Medulla oblongata (tissue), 1 donor: ENCODE measurements around the gene KLHDC9.
"Not testable (repeated sequence)": the region's sequence is repeated elsewhere in the genome, so short reads cannot be mapped to it uniquely, and the experiment has no call there.

ENCODE experiments used
- DNase-seq: peaks from one replicate; pipeline ENCODE4 v3.0.0-alpha.2; 2015; ENCODE audit errors: extremely low spot score

Gene KLHDC9

GRCh38 chr1:161096015-161096414 lies 2.1 kb upstream of the KLHDC9 start:
- no peak for DNase-seq

DNA sequence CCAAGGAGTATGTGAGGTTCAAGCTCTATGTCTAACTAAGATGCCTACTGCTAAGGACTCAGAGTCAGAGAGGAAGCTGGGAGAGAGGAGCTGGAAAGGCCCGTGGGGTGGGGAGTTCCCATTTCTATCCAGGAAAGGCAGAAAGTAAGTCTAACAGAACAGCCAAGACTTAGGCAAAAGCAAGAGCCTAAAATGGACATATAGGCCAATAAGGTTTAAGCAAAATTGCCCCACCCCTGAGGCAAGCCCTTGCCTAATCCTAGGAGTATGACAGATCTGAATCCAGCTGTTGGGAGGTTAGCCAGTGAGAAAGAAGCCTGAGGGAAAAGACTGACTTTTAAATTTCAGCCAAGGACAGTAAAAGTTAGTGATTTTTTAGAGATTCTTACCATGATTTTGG lies 1.6 kb upstream of the KLHDC9 start:
- DNase-seq: no peak

GRCh38 chr1:161099090-161099802 lies 1.1 kb downstream of the KLHDC9 start:
- no peak for DNase-seq

DNA sequence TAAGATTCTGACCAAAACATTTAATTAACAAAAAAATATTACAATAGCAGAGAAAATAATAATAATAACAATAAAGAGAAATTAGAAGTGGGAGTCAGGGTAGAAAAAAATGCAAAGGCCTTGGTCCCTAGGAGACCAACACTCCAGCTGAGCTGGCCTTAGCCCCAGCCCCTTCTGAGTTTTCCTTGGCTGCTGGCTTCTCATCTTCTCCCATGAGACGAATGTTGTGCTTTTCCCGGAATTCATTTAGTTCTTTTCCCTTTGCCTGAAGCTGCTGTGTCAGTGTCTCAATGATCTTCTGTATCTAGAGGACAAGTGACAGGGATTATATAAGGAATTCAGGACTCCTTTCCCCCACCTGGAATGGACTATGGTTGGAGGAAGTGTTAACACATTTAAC lies 2.4 kb downstream of the KLHDC9 start:
- no peak for DNase-seq

GRCh38 chr1:161106431-161106830 lies 8.3 kb downstream of the KLHDC9 start:
- no peak for DNase-seq

DNA sequence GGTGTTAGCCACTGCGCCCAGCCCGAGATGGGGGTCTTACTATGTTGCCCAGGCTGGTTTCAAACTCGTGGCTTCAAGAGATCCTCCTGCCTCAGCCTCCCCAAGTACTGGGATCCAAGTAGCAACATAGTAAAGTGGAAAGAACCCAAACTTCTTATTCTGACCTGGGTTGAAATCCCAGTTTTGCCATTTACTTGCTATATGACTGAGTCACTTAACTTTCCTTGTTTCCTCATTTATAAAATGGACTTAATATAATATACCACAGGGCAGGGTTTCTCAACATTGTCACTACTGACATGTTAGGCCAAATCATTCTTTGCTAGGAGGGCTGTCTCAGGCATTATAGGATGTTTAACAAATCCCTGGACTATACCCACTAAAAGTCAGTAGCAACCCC lies 13.0 kb downstream of the KLHDC9 start:
- DNase-seq: no peak

DNA sequence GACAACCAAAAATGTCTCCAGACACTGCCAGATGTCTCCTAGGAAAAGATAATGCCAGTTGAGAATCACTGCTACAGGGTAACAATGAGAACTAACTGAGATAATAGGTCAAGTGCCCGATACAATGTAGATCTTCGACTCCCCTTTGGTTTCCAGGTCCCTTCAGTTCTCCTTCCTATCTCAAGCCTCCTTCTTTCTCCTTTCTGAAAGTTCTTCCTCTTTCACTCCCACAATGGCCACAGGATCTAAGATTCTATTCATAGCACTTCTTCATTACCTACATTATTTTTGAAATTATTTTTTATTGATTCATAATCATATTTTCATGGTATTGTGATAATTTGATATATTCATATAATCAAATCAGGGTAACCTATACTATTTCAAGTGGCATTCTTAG lies 13.4 kb downstream of the KLHDC9 start:
- no peak for DNase-seq

DNA sequence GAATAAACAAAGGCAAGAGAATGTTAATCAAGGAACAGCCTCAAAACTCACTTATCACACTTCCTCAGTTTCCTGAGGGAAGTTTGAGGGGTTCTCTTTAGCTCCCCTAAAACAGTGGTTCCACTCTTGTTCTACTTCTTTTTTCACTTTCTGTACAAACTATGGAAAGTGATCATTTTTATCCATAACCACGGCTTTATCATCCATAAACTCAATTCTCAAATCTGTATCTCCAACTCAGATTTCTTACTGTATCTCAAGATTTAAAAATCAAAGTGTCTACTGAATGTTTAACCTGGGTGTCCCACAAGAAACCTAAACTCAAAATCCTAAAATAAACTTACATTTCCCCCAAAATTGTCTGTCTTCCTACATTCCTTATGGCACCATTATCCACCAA lies 15.8 kb downstream of the KLHDC9 start:
- DNase-seq: no peak

DNA sequence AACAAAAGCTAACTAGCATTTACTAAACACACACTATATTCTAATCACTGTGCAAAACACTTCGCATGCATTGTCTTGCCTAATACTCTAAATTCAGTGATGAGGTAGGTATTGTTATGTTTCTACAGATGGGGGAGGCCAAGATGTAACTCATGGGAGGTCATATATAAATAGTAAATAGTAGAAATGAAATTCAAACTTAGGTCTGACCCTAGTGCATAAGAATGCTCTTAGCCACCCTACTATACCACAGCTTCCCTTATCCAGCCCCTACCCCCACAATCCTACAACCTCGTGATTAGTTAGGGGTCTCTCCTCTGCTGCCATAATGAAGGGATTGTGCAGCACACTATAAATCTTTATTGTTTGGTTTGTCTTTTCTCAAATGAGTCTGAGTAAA lies 16.4 kb downstream of the KLHDC9 start:
- DNase-seq: no peak

DNA sequence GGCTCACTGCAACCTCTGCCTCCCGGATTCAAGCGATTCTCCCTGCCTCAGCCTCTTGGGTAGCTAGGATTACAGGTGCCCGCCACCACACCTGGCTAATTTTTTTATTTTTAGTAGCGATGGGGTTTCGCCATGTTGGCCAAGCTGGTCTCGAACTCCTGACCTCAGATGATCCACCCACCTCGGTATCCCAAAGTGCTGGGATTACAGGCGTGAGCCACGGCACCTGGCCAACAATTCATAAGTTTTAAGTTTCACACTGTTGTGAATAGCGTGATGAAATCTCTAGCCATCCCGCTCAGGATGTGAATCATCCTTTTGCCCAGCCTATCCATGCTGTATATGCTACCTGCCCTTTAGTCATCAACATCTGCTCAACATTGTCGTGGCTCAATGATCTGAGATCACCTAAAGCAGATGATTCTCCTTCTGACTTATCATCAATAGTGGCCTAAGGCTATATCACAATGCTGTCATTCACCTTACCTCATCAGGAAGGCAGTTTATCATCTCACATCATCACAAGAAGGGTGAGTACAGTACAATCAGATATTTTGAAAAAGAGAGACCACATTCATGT lies 17.1 kb downstream of the KLHDC9 start:
- no peak for DNase-seq

- DNase-seq: not testable (repeated sequence)
Measured at GRCh38 chr1:161115961-161116360, 17.8 kb downstream of the KLHDC9 start.

GRCh38 chr1:161117759-161118581 lies 19.8 kb downstream of the KLHDC9 start, which contains the start of the genes NIT1 and PFDN2:
Gene NIT1 (plus strand): TSS chr1:161118105. CDS start chr1:161118177, 72 bp downstream.
Gene PFDN2 (minus strand): TSS chr1:161118037. CDS start chr1:161118026, 11 bp downstream.
- peak; percentile 84 for DNase-seq

- no peak for DNase-seq
Measured at GRCh38 chr1:161119092-161119903, 21.1 kb downstream of the KLHDC9 start.

GRCh38 chr1:161121042-161121650 lies 23.0 kb downstream of the KLHDC9 start:
- DNase-seq: no peak

DNA sequence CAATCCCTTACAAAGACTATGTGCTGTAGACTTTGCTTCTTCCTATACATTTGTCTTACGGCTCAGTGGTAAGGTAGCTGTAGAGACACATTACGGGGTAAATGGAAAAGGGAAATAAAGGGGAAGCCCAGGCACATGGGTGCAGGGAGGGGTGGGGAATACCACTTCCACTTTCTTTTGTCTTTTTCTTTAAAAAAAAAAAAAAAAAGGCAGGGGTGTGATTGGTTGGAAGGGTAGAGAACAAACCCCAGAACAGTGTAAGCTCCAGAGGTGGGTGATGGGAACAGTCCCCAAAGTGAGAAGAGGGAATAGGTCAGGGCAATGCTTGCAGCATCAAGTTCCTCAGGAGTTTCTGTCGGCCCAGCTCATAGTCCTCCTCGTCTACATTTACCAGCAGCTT lies 23.7 kb downstream of the KLHDC9 start:
- DNase-seq: peak; percentile 56

GRCh38 chr1:161122967-161123366 lies 24.8 kb downstream of the KLHDC9 start:
- no peak for DNase-seq

DNA sequence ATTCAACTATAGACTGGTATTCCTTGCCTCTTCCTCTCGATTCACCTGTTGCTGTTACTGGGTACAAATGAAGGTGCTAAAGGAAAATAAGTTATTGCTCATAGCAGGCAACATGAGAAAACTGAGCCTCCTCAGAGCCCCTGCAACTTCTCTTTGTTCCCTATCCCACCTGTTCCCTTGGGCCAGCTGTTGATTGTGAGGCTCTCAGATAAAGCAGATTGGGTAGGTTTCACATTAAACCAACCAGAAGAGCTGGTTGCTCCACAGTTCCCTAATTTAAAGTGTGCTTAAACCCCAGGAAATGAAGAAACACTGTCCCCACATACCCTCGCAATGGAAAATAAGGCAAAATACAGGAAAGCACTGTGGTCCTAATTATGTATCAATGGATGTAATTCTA lies 29.5 kb downstream of the KLHDC9 start:
- no peak for DNase-seq

- no peak for DNase-seq
Measured at GRCh38 chr1:161128591-161129420, 30.6 kb downstream of the KLHDC9 start.

- DNase-seq: no peak
Measured at GRCh38 chr1:161130266-161130665, 32.1 kb downstream of the KLHDC9 start.
